Measurements from ENCODE around the gene SLC35G4.

The SLC35G4 gene

DNA sequence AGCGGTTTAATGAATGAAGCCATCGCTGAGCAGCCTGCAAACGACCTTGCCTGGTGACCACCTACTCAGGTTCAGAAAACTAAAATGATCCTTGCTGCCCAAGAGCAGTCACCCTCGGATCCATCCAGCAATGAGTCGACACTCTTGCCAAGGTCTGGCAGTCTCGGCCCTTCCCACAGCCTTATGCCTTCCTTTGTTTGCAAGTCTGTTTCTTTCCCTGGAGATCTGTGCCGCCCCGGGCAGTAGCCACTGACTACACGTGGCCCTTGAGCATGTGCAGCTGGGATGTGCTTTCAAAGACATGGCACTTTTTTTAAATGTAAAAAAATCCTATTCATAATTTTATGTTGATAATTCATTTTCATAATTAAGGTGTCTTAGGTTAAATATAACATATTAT lies 37.2 kb upstream of the SLC35G4 start:
- Histone ChIP-seq H3K4me1 (ENCODE audit: insufficient read depth, low read length, severe bottlenecking) (no peaks in the 10 kb centered on the region), H3K27ac (ENCODE audit: low read depth, low read length, poor library complexity, severe bottlenecking) (no peak overlapping the region), H3K9ac (ENCODE audit: low read length) (no peak overlapping the region), H3K36me3 (ENCODE audit: insufficient read depth, low read length) (no peaks in the 10 kb centered on the region), H3F3A (ENCODE audit: insufficient read depth, low read length) (no peaks in the 10 kb centered on the region), H3K4me2 (ENCODE audit: low read length) (no peak overlapping the region), H3K4me3 (ENCODE audit: low read depth, low read length, poor library complexity, severe bottlenecking) (no peak overlapping the region), H3K9me3 (ENCODE audit: low read length) (no peaks in the 10 kb centered on the region), H3K9me2 (ENCODE audit: low read depth, low read length) (no peaks in the 10 kb centered on the region), H3K27me3 (ENCODE audit: insufficient read depth, low read length) (no peaks in the 10 kb centered on the region), H3K79me2 (ENCODE audit: insufficient read depth, low read length) (no peaks in the 10 kb centered on the region), H2AFZ (ENCODE audit: low read length) (no peak overlapping the region), H4K20me1 (ENCODE audit: insufficient read depth, low read length) (no peaks in the 10 kb centered on the region)
- TF ChIP-seq, protein P1, sequence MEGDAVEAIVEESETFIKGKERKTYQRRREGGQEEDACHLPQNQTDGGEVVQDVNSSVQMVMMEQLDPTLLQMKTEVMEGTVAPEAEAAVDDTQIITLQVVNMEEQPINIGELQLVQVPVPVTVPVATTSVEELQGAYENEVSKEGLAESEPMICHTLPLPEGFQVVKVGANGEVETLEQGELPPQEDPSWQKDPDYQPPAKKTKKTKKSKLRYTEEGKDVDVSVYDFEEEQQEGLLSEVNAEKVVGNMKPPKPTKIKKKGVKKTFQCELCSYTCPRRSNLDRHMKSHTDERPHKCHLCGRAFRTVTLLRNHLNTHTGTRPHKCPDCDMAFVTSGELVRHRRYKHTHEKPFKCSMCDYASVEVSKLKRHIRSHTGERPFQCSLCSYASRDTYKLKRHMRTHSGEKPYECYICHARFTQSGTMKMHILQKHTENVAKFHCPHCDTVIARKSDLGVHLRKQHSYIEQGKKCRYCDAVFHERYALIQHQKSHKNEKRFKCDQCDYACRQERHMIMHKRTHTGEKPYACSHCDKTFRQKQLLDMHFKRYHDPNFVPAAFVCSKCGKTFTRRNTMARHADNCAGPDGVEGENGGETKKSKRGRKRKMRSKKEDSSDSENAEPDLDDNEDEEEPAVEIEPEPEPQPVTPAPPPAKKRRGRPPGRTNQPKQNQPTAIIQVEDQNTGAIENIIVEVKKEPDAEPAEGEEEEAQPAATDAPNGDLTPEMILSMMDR (IDR thresholded peaks at IDR 0.05; ENCODE audit: low read length), result no peak
- no peak for TF ChIP-seq EZH2 (IDR thresholded peaks at IDR 0.05; ENCODE audit: borderline replicate concordance, low read length)

DNA sequence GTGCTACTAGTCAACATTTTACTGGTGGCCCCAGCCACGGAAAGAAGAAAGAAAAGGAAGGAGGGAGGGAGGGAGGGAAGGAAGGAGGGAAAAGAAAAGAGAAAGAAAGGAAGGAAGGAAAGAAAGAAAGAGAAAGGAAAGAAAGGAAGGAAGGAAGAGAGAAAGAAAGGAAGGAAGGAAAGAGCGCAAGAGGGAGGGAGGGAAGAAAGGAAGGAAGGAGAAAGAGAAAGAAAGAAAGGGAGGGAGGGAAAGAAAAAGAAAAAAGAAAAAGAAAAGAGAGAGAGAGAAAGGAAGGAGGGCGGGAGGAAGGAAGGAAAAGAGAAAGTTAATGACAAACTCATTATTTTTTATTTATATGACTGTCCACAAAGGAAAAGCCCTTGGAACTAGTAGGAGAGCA lies 34.9 kb upstream of the SLC35G4 start:
- Histone ChIP-seq H3K36me3 (ENCODE audit: insufficient read depth, low read length) (no peaks in the 10 kb centered on the region), H3F3A (ENCODE audit: insufficient read depth, low read length) (no peaks in the 10 kb centered on the region), H3K4me2 (ENCODE audit: low read length) (no peak overlapping the region), H2AFZ (ENCODE audit: low read length) (no peak overlapping the region), H3K9ac (ENCODE audit: low read length) (no peak overlapping the region), H3K79me2 (ENCODE audit: insufficient read depth, low read length) (no peaks in the 10 kb centered on the region), H3K9me3 (ENCODE audit: low read length) (no peaks in the 10 kb centered on the region), H3K4me3 (ENCODE audit: low read depth, low read length, poor library complexity, severe bottlenecking) (no peak overlapping the region), H3K27me3 (ENCODE audit: insufficient read depth, low read length) (no peaks in the 10 kb centered on the region), H3K4me1 (ENCODE audit: insufficient read depth, low read length, severe bottlenecking) (no peaks in the 10 kb centered on the region), H3K27ac (ENCODE audit: low read depth, low read length, poor library complexity, severe bottlenecking) (no peak overlapping the region), H3K9me2 (ENCODE audit: low read depth, low read length) (no peaks in the 10 kb centered on the region), H4K20me1 (ENCODE audit: insufficient read depth, low read length) (no peaks in the 10 kb centered on the region)
- TF ChIP-seq EZH2 (IDR thresholded peaks at IDR 0.05; ENCODE audit: borderline replicate concordance, low read length), result no peak
- TF ChIP-seq, protein P1 (IDR thresholded peaks at IDR 0.05; ENCODE audit: low read length), result no peak

DNA sequence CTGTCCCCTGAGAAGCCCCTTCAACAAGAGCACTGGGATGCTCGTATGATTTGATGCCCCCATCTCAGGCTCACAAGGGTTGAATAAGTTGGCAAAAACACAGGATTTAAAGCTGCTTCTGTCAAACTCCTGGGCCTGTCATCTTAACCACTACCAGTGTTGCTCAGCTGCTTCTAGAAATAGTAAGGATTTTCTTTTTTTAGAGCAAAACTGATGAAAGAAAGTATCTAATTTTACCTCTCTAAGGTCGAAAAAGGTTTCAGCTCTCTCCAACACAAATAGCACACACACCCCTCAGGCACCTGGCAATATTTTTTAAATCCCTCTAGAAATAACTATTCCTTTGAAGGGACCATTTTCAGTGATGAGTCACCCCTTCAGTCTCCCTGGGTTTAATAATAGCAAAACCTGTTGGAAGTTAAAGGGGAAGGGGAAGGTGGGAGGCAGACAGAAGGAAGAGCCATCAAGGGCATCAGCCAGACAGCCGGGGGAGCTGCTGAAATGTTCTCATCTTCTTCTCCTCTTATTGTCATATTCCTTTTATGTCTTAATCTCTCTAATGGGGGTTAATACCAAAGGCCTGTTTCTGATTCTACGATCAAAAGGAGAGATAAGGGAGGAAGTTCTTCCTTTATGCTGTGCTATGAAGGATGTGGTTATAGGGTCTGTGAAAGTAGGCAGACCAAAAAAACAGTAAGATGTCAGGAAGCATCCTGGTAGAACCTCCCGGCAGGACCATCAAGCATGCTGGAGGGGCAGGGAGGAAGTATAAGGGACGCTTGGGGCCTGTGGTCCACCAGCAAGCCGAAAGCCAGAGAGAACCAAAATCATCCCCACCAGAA lies 31.9 kb upstream of the SLC35G4 start:
- H4K20me1 ChIP-seq (ENCODE audit: insufficient read depth, low read length), result no peaks in the 10 kb centered on the region
- TF ChIP-seq, protein P1 (IDR thresholded peaks at IDR 0.05; ENCODE audit: low read length), result no peak
- no peak for TF ChIP-seq EZH2 (IDR thresholded peaks at IDR 0.05; ENCODE audit: borderline replicate concordance, low read length)
- no peak overlapping the region for H3K9ac ChIP-seq (ENCODE audit: low read length)
- H3K4me2 ChIP-seq (ENCODE audit: low read length), result no peak overlapping the region
- no peaks in the 10 kb centered on the region for H3K79me2 ChIP-seq (ENCODE audit: insufficient read depth, low read length)
- no peak overlapping the region for H3K4me3 ChIP-seq (ENCODE audit: low read depth, low read length, poor library complexity, severe bottlenecking)
- H3K36me3 ChIP-seq (ENCODE audit: insufficient read depth, low read length), result no peaks in the 10 kb centered on the region
- no peak overlapping the region for H3K27ac ChIP-seq (ENCODE audit: low read depth, low read length, poor library complexity, severe bottlenecking)
- H3K9me2 ChIP-seq (ENCODE audit: low read depth, low read length), result no peaks in the 10 kb centered on the region
- H2AFZ ChIP-seq (ENCODE audit: low read length), result no peak overlapping the region
- H3K27me3 ChIP-seq (ENCODE audit: insufficient read depth, low read length), result no peaks in the 10 kb centered on the region
- no peaks in the 10 kb centered on the region for H3F3A ChIP-seq (ENCODE audit: insufficient read depth, low read length)
- no peaks in the 10 kb centered on the region for H3K9me3 ChIP-seq (ENCODE audit: low read length)
- no peaks in the 10 kb centered on the region for H3K4me1 ChIP-seq (ENCODE audit: insufficient read depth, low read length, severe bottlenecking)

Measured in OCI-LY1 (cell line).